GM21528 (cell line): ENCODE measurements around the gene TMEM37.

Experiments
- ATAC-seq: cut with Tn5 transposase; IDR thresholded peaks from one replicate; pipeline ENCODE4 v1.9.1; 2021; ENCODE audit warnings: mild to moderate bottlenecking, moderate library complexity; ENCODE audit not compliant: unreplicated experiment, low FRiP score

Gene TMEM37

GRCh38 chr2:119416299-119416923 is 15.2 kb upstream of the TMEM37 start:
- ATAC-seq = no peak

- no peak for ATAC-seq
Observed at GRCh38 chr2:119417908-119418307, 13.7 kb upstream of the TMEM37 start.

GRCh38 chr2:119419065-119419464 is 12.6 kb upstream of the TMEM37 start:
- no peak for ATAC-seq

GRCh38 chr2:119419803-119420508 is 11.7 kb upstream of the TMEM37 start:
- no peak for ATAC-seq

GRCh38 chr2:119421304-119421703 is 10.3 kb upstream of the TMEM37 start:
- ATAC-seq = no peak

GRCh38 chr2:119421741-119422140 is 9.9 kb upstream of the TMEM37 start:
- no peak for ATAC-seq

GRCh38 chr2:119422360-119423107 is 9.1 kb upstream of the TMEM37 start:
- no peak for ATAC-seq

- ATAC-seq = no peak
Observed at GRCh38 chr2:119423108-119423444, 8.6 kb upstream of the TMEM37 start.

- no peak for ATAC-seq
Observed at GRCh38 chr2:119423811-119424210, 7.8 kb upstream of the TMEM37 start.

GRCh38 chr2:119424284-119425118 is 7.2 kb upstream of the TMEM37 start:
- no peak for ATAC-seq

GRCh38 chr2:119425119-119425405 is 6.6 kb upstream of the TMEM37 start:
- no peak for ATAC-seq

GRCh38 chr2:119425620-119426395 is 5.8 kb upstream of the TMEM37 start:
- ATAC-seq = no peak

- ATAC-seq = no peak
Observed at GRCh38 chr2:119426396-119426675, 5.3 kb upstream of the TMEM37 start.

- no peak for ATAC-seq
Observed at GRCh38 chr2:119426801-119427395, 4.8 kb upstream of the TMEM37 start.

GRCh38 chr2:119427756-119428155 is 3.9 kb upstream of the TMEM37 start:
- no peak for ATAC-seq

GRCh38 chr2:119428488-119429224 is 3.0 kb upstream of the TMEM37 start:
- ATAC-seq = no peak

GRCh38 chr2:119429225-119429981 is 2.3 kb upstream of the TMEM37 start:
- no peak for ATAC-seq

- no peak for ATAC-seq
Observed at GRCh38 chr2:119430023-119430498, 1.6 kb upstream of the TMEM37 start.
